GM21576 (cell line): Measurements from ENCODE around the gene SYNDIG1.

ENCODE experiments used
- ATAC-seq: cut with Tn5 transposase; IDR thresholded peaks from one replicate; pipeline ENCODE4 v1.9.1; 2021; ENCODE audit warnings: mild to moderate bottlenecking, moderate library complexity; ENCODE audit not compliant: unreplicated experiment

Gene SYNDIG1

DNA sequence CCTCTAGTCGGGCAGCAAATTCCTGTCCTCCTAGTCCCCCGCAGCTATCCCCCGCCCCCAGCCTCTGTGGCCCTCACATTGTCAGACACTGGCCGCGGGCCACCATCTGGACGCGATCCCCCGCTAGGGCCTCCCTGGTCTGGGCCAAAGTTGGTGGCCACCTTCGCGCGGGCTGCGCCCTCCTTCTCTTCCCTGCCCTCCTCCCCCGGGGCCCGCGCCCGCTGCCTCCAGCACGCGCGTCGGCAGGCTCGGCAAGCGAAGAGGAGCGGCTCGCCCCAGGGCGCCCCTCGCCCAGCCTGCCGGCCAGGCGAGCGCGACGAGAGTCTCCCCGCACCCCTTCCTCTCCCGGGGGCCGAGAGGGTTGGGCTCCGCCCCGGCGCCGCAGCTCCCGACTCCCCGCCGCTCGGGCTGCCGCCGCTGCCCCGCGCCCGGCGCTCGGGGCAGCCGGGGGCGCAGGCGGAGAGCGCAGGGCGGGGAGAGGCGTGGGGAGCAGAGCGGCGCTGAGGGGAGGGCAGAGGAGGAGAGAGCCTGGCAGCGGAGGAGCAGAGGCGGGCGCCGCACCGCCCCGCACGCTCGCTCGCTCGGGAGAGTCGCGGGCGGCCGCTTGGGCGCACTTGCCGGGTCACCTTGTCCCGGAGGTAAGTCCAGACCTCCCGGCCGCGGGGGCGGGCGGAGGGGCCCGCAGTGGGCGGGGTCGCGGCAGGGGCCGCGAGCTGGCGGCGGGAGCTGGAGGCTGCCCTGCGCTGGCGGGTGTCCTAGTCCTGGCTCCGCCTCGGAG, at the start of gene SYNDIG1:
Gene SYNDIG1 (plus strand): TSS at position 514 of the 778 bp plus-strand sequence. CDS start 73,469 bp downstream, outside the sequence.
- ATAC-seq = no peak

DNA sequence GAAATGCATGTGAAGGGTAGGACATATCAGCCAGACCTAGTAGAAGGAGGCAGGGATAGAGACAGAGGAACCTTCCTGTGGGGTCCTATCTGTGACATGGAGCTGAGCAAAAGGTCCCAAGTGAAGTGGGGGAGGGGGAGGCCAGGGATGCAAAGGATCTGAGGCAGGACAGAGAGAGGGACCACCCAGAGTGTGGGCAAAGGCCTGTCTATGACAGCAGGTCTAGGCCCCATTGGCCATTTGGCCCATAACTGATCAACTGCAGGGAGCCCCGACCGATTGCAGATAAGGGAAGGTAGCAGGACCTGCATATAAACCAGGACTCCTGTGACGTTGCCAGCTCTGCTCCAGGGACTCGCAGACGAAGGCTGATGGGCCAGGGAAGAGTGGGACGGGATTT, 49.6 kb upstream of the SYNDIG1 start:
- no peak for ATAC-seq

DNA sequence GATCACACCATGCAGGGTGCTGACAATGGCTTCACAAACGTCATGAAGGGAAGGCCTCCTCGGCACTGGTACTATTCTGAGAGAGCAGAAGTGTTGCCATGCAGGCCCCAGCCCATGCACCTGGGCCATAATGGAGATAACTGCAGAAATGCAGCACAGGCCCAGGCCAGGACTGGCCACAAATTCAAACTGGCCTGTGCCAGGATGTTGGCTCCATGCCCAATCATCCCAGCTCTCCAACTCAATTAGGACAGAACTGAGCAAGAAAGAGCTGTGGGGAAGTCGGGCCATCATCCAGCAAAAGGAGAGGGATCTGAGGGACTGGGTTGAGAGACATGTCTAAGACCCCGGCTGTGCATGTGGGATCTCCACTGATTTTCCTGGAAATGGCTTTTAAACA, 48.9 kb upstream of the SYNDIG1 start:
- no peak for ATAC-seq

- no peak for ATAC-seq
These were observed 48.4 kb upstream of the SYNDIG1 start for GRCh38 chr20:24421071-24421470.

- no peak for ATAC-seq
These were observed 47.2 kb upstream of the SYNDIG1 start for GRCh38 chr20:24422091-24422760.

DNA sequence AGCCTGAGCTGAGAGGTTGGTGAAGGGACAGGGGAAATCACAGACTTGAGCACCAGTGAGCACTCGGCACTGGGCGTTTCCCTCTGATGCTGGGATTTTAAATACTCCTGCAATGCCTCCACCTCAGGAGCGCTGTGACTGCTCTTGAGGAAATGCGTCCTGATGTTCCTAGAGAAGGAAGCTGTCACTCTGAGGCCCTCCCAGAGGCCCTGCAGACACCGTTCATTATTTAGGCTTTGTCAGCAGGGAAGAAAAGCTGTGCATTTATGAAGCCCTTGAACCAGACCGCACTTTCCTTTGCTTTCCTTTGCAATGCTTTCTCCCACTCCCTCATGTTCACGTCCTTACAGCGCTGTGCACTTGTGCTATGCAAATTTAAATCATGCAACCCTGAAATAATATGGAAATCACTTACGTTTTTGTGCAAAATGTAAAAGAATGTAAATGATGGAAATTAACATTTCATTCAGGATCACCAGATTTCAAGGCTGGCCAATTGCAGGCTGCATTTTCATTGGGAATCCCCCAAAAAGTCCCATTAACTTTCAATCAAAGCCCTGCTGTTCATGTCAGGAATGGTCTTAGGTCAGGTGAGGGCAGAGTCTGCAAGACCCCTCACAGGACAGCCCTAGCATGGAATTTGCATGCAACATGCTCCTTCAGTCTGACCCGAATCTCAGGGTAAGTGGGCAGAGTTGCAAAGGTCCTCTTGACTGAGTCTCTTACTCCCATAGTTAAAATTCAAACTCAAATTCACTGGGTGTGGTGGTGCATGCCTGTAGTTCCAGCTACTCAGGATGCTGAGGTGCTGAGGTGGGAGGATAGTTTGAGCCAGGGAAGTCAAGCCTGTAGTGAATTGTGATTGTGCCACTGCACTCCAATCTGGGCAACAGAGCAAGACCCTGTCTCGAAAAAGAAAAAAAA, 45.8 kb upstream of the SYNDIG1 start:
- ATAC-seq = no peak

DNA sequence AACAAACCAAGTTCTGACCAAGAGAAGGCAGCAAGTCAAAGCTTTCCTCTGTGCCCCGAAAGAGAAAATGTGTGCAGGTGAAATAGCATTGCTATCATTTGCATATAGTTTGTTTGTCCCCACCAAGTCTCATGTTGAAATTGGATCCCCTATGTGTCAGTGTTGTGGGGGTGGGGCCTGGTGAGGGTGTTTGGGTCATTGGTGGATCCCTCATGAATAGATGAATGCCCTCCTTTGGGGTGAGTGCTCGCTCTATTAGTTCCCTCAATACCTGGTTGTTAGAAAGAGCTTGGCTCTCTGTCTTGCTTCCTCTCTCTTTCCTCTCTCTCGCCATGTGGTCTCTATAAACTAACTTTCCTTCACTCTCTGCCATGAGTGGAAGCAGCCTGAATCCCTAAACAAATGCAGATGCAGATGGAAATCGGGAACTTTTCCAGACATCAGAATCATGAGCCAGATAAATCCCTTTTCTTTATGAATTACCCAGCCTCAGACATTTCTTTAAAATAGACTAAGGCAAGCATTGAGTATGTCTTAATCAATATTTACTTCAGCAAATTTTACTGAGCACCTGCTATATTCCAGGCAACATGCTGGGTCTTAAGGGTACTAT, 43.8 kb upstream of the SYNDIG1 start:
- no peak for ATAC-seq

GRCh38 chr20:24431279-24432045, 38.0 kb upstream of the SYNDIG1 start:
- no peak for ATAC-seq

- no peak for ATAC-seq
These were observed 37.4 kb upstream of the SYNDIG1 start for GRCh38 chr20:24432046-24432442.

DNA sequence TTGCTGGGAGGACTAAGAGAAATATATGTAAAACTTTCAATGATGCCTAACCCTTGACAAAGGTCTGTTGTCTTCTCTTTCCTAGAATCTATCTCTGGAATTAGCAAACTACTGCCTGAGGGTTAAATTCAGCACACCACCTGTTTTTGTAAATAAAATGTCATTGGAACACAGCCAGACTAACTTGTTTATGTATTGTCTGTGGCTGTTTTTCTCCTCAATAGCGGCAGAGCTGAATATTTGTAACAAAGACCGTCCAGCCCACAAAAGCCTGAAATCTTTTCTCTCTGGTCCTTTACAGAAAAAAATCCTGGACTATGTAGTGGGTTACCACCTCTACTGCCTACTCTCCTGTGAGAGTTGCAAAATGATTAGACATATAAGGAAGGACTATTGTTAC, 33.3 kb upstream of the SYNDIG1 start:
- ATAC-seq = no peak

DNA sequence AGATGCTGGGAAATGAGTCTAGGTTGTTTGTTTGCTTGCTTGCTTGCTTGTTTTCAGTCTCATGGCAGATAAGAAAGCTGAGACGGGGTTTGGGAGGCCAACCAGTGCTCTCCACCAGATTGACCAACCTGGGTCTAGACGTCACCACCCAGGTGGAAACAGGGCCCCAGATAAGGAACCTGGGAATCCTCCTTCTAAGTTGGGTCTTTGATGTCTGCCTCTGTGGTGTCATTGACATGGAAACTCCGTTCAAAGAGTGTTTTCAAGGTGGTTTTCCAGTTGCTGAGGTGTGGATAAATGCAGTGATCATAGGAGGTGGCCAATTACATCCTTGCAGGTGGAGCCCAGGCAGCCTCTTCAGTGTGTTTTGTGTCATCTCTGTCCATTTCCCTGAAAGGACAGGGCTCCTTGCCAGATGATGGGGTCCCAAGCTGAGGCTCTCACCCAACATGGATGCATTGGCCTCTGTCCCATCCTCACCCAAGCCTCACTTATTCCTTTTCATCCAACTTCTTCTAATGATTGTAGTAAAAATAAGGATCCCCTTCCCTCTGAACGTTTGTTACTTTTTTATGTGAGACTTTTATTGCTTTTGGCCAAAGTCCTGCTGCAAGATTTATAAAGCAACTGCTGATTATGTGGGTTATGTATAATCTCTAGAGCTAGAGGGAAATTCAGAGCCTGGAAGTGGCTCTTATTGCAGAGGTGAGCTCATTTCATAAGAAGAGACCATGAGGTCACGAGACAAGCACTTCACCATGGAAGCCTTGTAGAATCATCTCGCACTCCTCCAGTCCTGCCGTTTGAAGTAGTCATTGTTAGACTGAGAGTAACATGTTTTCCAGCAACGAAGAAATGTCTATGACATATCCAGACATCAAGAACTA, 32.0 kb upstream of the SYNDIG1 start:
- no peak for ATAC-seq

GRCh38 chr20:24438331-24438730, 31.1 kb upstream of the SYNDIG1 start:
- ATAC-seq = no peak

- no peak for ATAC-seq
These were observed 29.6 kb upstream of the SYNDIG1 start for GRCh38 chr20:24439737-24440387.

DNA sequence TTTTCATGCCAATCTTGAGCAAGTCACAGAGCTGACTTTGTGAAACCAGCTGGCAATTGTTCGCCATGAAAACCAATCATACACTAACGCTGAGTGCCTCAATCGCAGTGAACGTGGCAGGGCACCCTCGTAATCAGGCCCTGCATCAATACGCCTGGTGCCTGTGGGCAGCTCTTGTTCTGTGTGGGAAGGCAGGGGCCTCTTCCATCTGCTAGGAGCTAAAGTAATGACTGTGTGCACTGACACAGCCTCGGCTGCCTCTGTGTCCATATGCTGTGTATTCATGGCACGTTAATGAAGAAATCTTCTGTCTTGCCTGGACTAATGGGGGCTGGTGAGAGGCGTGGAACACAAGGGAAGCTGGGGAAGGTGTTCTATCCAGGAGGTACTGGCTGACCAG, 27.8 kb upstream of the SYNDIG1 start:
- no peak for ATAC-seq

- no peak for ATAC-seq
These were observed 26.5 kb upstream of the SYNDIG1 start for GRCh38 chr20:24442909-24443308.

- ATAC-seq = no peak
These were observed 26.0 kb upstream of the SYNDIG1 start for GRCh38 chr20:24443436-24443835.

- ATAC-seq = no peak
These were observed 24.8 kb upstream of the SYNDIG1 start for GRCh38 chr20:24444526-24445190.

- ATAC-seq = no peak
These were observed 23.8 kb upstream of the SYNDIG1 start for GRCh38 chr20:24445510-24446170.
